Measurements from ENCODE around the gene ZMYND8. TPM values are rescaled to one million over a fixed set of nuclear protein-coding genes. Genes with fewer than 3 reads are reported as not detected.
"Not testable (repeated sequence)": the region's sequence is repeated elsewhere in the genome, so short reads cannot be mapped to it uniquely, and the experiment has no call there.

Gene ZMYND8
- total RNA-seq, 1 donor from 2014 or later, result 42.6 TPM

DNA sequence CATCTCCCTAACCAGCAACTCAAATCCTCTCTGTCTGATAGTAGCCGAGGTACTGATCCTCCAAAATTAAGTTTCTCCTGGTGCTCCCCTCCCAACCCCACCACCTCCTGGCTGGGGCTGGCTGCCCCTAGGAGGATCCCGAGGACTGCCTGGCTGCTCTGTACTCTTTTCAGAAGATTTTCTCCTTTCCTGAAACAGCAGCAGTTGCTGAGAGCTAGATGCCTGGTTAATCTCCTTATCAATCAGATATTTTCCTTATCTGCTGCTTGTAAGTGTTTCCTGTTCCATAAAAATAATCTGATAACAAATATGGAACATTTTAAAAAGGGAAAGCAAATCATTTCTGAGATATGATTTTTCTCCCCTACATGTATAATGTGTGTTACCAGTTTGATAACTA lies 52.8 kb downstream of the ZMYND8 start:
- no peak overlapping the region for H3K27ac Mint-ChIP-seq
- no peak overlapping the region for H3K4me3 Mint-ChIP-seq
- H3K9me3 Mint-ChIP-seq, result no peaks in the 10 kb centered on the region
- intact Hi-C loops (cut with micrococcal nuclease), result no loop called here
- H3K36me3 Mint-ChIP-seq (ENCODE audit: low read depth), result peaks cover 34% of the 10 kb centered on the region
- no peak for DNase-seq (ENCODE audit: low spot score)
- H3K27me3 Mint-ChIP-seq (ENCODE audit: insufficient read depth), result no peaks in the 10 kb centered on the region
- H3K4me1 Mint-ChIP-seq (ENCODE audit: low read depth), result peaks cover 27% of the 10 kb centered on the region

DNA sequence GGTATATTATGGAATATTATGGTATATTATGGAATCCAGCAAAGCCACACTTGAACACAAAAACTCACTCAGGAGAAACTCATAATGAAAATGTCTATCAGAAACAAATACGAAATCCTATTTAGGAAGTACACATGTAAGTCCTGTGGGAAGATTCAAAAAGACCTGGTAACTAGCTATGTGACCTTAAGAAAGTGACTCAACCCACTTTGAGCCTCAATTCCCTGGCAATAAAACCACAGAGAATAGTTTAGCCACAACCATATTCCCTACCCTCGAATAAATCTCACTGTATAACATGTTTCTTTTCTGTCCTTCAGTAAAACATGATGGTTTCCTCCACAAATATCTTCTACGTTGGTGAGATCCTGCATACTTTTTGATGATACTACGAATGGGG lies 56.4 kb downstream of the ZMYND8 start:
- intact Hi-C loops (cut with micrococcal nuclease), result no loop called here
- peaks cover 15% of the 10 kb centered on the region for H3K4me1 Mint-ChIP-seq (ENCODE audit: low read depth)
- no peak overlapping the region for H3K4me3 Mint-ChIP-seq
- no peaks in the 10 kb centered on the region for H3K9me3 Mint-ChIP-seq
- no peak for DNase-seq (ENCODE audit: low spot score)
- peaks cover 42% of the 10 kb centered on the region for H3K36me3 Mint-ChIP-seq (ENCODE audit: low read depth)
- no peak overlapping the region for H3K27ac Mint-ChIP-seq
- no peaks in the 10 kb centered on the region for H3K27me3 Mint-ChIP-seq (ENCODE audit: insufficient read depth)

DNA sequence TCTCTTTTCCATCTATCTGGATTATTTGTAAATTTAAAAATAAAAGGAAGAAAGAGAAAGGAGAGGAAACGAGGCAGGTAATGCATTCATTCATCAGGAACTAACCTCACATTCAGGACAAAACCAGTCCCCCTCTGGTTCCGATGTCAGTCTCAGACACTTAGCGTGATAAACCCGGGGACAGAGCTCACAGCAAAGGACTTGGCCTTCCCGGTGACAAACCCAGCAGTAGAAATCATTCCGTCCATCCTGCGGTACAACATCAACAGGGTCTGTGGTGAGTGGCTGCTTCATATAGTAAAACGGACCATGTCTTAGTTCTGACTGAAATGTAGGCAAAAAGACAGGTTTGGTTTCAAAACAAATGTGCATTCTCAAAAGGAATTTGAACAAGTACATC lies 57.9 kb downstream of the ZMYND8 start:
- Mint-ChIP-seq H3K27ac (no peak overlapping the region), H3K36me3 (ENCODE audit: low read depth) (peaks cover 53% of the 10 kb centered on the region), H3K9me3 (no peaks in the 10 kb centered on the region), H3K27me3 (ENCODE audit: insufficient read depth) (no peaks in the 10 kb centered on the region), H3K4me1 (ENCODE audit: low read depth) (peaks cover 20% of the 10 kb centered on the region), H3K4me3 (no peak overlapping the region)
- DNase-seq (ENCODE audit: low spot score), result no peak
- intact Hi-C loops (cut with micrococcal nuclease), result no loop called here

DNA sequence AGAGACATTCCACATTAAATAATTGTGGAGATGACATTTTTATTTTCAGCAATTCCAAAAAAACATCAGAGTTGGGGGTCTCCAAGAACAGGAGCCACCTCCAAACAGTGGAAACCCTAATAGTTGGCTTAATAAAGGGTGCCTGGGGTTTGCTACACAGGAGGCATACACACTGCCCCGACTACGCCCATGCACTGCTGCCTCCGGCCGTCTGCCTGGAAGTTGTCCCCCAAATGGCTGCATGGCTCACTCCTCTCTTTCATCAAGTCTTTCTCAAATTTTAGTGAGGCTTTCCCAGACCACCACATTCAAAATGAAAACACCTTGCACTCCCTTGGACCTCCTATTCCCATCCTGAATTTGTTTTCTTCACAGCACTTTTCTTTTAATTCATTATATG lies 58.8 kb downstream of the ZMYND8 start:
- intact Hi-C loops (cut with micrococcal nuclease), result no loop called here
- Mint-ChIP-seq H3K27me3 (ENCODE audit: insufficient read depth) (no peaks in the 10 kb centered on the region), H3K4me3 (no peak overlapping the region), H3K4me1 (ENCODE audit: low read depth) (peaks cover 18% of the 10 kb centered on the region), H3K36me3 (ENCODE audit: low read depth) (peaks cover 53% of the 10 kb centered on the region), H3K9me3 (no peaks in the 10 kb centered on the region), H3K27ac (no peak overlapping the region)
- no peak for DNase-seq (ENCODE audit: low spot score)

DNA sequence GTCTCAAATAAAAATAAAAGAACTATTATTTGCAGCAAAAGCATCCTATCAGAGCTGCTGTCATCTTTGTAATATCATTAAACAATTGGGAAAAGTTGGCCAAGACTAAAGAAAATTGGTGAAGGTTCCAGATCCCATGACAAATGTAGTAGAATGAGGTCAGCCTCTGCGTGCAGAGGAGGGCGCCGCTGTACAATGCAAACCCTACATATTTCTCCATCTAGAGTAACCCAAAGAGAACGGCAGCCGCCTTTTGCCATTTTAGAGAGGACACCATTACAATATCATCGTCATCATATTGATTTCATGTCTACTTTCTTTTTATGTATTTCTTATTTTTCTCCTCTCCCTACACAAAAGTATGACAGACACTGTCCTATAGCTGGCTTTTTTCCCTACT lies 59.5 kb downstream of the ZMYND8 start:
- DNase-seq (ENCODE audit: low spot score), result no peak
- intact Hi-C loops (cut with micrococcal nuclease), result no loop called here
- no peaks in the 10 kb centered on the region for H3K9me3 Mint-ChIP-seq
- H3K27me3 Mint-ChIP-seq (ENCODE audit: insufficient read depth), result no peaks in the 10 kb centered on the region
- no peak overlapping the region for H3K4me3 Mint-ChIP-seq
- peaks cover 14% of the 10 kb centered on the region for H3K4me1 Mint-ChIP-seq (ENCODE audit: low read depth)
- peaks cover 52% of the 10 kb centered on the region for H3K36me3 Mint-ChIP-seq (ENCODE audit: low read depth)
- no peak overlapping the region for H3K27ac Mint-ChIP-seq

DNA sequence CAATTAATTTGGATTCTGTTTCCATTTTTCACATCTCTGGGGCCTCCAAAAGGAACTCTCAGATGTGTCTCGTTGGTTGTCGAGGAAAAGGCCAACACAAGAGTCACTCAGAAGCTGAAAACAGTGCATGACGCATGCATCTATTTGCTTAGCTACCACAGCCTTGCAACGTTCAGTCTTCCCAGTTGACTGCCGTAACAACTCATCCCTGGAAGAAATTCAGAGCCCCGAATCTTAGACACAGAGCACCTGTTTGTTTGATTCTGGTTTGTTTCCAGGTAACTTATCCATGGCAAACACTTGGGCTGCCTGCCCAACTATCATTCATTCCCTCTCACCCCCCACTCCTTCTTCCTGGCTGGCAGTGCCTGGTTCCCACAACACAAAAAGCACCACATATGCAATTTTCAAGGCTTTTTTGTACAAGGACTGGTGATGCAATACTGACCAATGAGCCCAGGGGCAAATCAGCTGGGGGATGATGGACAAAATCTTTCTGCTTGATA lies 60.5 kb downstream of the ZMYND8 start:
- no peak for DNase-seq (ENCODE audit: low spot score)
- no peak overlapping the region for H3K4me3 Mint-ChIP-seq
- intact Hi-C loops (cut with micrococcal nuclease), result no loop called here
- peaks cover 54% of the 10 kb centered on the region for H3K36me3 Mint-ChIP-seq (ENCODE audit: low read depth)
- H3K27me3 Mint-ChIP-seq (ENCODE audit: insufficient read depth), result no peaks in the 10 kb centered on the region
- peaks cover 14% of the 10 kb centered on the region for H3K4me1 Mint-ChIP-seq (ENCODE audit: low read depth)
- H3K27ac Mint-ChIP-seq, result no peak overlapping the region
- no peaks in the 10 kb centered on the region for H3K9me3 Mint-ChIP-seq

DNA sequence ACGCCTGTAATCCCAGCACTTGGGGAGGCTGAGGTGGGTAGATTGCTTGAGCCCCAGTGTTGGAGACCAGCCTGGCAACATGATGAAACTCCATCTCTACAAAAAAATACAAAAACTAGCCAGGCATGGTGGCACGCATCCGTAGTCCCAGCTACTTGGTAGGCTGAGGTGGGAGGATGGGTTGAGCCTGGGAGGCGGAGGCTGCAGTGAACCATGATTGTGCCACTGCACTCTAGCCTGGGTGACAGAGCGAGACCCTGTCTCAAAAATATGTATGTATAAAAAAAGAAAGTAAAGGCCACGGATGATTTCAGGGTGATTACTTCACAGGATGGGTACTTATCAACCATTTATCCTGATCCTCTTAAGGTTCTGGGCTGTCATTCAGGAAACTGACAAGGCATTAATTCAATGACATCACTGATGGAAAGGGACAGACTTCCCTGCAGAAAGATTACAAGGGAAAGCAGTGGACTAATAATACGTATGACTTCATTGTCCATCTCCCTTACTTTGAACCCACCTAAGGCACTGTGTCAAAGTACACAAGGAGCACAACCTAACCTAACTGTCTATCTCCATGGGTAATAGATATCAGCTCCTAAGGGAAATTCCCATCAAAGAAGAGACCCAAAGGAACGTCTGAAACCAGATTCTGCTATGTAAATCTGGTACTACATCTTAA lies 61.2 kb downstream of the ZMYND8 start:
- Mint-ChIP-seq H3K27ac (no peak overlapping the region), H3K9me3 (no peaks in the 10 kb centered on the region), H3K27me3 (ENCODE audit: insufficient read depth) (no peaks in the 10 kb centered on the region), H3K36me3 (ENCODE audit: low read depth) (peaks cover 54% of the 10 kb centered on the region), H3K4me1 (ENCODE audit: low read depth) (peaks cover 12% of the 10 kb centered on the region), H3K4me3 (no peak overlapping the region)
- no peak for DNase-seq (ENCODE audit: low spot score)
- intact Hi-C loops (cut with micrococcal nuclease), result no loop called here

DNA sequence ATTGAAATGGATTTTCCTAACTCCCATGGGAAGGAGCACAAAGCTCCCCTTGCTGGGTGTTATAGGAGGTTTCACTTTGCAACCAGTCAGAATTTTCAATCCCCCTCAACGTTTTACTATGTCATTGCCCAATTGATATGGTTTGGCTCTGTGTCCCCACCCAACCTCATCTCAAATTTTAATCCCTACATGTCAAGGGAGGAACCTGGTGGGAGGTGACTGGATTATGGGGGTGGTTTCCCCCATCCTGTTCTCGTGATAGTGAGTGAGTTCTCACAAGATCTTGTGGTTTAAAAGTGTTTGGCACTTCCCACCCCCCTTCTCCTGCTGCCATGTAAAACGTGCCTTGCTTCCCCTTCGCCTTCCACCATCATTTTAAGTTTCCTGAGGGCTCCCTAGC lies 62.9 kb downstream of the ZMYND8 start:
- intact Hi-C loops (cut with micrococcal nuclease), result no loop called here
- Mint-ChIP-seq H3K27ac (no peak overlapping the region), H3K36me3 (ENCODE audit: low read depth) (peaks cover 58% of the 10 kb centered on the region), H3K4me1 (ENCODE audit: low read depth) (peaks cover 9% of the 10 kb centered on the region), H3K4me3 (no peak overlapping the region), H3K9me3 (no peaks in the 10 kb centered on the region), H3K27me3 (ENCODE audit: insufficient read depth) (no peaks in the 10 kb centered on the region)
- DNase-seq (ENCODE audit: low spot score), result no peak

DNA sequence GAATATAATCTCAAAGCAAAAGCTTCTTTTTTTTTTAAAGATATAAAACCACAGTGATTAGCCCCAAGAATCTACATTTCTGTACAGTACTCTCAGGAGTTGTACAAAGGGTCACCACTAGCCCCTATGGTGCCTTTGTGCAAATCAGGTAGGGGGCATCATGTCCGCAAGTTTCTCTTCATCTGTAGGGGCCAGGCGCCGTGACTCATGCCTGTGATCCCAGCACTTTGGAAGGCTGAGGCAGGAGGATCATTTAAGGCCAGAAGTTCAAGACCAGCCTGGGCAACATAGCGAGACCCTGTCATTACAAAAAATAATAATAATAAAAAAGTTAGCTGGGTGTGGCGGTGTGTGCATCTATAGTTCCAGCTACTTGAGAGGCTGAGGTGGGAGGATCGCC lies 63.9 kb downstream of the ZMYND8 start:
- Mint-ChIP-seq H3K4me3 (no peak overlapping the region), H3K27ac (no peak overlapping the region), H3K4me1 (ENCODE audit: low read depth) (peaks cover 9% of the 10 kb centered on the region), H3K36me3 (ENCODE audit: low read depth) (peaks cover 54% of the 10 kb centered on the region), H3K27me3 (ENCODE audit: insufficient read depth) (no peaks in the 10 kb centered on the region), H3K9me3 (no peaks in the 10 kb centered on the region)
- intact Hi-C loops (cut with micrococcal nuclease), result no loop called here
- no peak for DNase-seq (ENCODE audit: low spot score)

DNA sequence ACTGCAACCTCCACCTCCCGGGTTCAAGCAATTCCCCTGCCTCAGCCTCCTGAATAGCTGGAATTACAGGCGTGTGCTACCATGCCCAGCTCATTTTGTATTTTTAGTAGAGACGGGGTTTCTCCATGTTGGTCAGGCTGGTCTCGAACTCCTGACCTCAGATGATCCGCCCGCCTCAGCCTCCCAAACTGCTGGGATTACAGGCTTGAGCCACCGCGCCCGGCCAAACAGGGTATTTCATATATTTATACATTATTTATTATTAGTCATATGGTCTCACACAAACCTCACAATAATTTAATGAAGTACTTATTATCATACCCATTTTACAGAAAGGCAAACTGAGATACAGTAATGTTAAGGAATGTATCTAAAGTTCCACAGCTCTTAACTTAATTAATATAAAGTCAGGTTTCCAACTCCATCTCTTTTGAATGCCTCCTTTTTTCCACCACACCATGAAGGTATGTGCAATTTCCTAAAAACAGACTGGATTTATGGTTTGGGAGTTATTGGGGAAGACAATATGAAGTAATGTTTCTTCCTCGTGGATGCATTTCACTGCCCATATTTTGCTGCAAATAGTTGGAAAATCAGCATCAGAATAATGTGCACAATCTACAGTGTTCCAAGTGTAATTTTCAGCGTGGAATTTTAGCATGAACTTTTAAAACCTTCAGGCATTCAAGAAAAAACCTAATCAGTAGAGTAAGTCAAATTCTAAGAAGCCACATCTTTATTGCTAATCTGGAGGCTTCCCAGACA lies 65.7 kb downstream of the ZMYND8 start:
- H3K4me1 Mint-ChIP-seq (ENCODE audit: low read depth), result peaks cover 9% of the 10 kb centered on the region
- no peaks in the 10 kb centered on the region for H3K9me3 Mint-ChIP-seq
- peaks cover 54% of the 10 kb centered on the region for H3K36me3 Mint-ChIP-seq (ENCODE audit: low read depth)
- no peak overlapping the region for H3K4me3 Mint-ChIP-seq
- DNase-seq (ENCODE audit: low spot score), result no peak
- intact Hi-C loops (cut with micrococcal nuclease), result no loop called here
- H3K27me3 Mint-ChIP-seq (ENCODE audit: insufficient read depth), result no peaks in the 10 kb centered on the region
- H3K27ac Mint-ChIP-seq, result no peak overlapping the region

DNA sequence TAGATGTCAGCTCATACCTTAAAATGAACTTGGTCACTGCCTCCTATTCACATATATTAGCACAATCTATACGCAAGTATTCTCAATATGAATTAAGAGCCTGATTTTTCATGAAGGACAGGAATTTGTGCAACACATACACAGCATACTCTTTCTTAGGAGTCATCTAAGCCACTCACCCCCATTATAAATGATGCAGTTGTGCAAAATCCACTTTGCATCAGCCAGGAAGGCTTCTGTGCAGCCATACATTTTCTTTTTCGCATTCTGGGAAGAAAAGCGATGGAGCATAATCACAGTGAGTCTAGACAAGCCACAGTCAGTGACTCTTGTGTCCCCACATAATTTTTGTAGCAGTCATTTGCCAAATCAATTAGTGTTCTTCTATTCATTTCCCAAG lies 66.5 kb downstream of the ZMYND8 start:
- Mint-ChIP-seq H3K27ac (no peak overlapping the region), H3K4me1 (ENCODE audit: low read depth) (peaks cover 9% of the 10 kb centered on the region), H3K36me3 (ENCODE audit: low read depth) (peaks cover 53% of the 10 kb centered on the region)

DNA sequence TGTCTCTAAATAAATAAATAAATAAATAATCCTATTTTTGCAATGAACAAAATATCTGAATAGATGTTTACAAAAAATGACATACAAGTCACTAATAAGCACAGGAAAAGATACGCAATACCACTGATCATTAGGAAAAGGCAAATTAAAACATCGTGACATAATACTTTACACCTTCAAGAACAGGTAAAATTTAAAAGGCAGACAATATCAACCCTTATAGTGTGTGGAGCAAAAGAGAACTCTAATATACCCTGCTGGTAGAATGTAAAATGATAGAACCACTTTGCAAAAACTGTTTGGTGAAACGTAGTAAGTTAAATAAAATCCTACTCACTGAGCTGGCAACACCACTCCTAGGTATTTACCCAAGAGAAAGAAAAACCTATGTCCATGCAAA lies 67.4 kb downstream of the ZMYND8 start:
- peaks cover 52% of the 10 kb centered on the region for H3K36me3 Mint-ChIP-seq (ENCODE audit: low read depth)
- H3K4me3 Mint-ChIP-seq, result no peak overlapping the region

More for the DNA sequence above, 66.5 kb downstream of the ZMYND8 start:
- no peaks in the 10 kb centered on the region for H3K9me3 Mint-ChIP-seq
- intact Hi-C loops (cut with micrococcal nuclease), result no loop called here
- H3K27me3 Mint-ChIP-seq (ENCODE audit: insufficient read depth), result no peaks in the 10 kb centered on the region
- H3K4me3 Mint-ChIP-seq, result no peak overlapping the region
- no peak for DNase-seq (ENCODE audit: low spot score)

DNA sequence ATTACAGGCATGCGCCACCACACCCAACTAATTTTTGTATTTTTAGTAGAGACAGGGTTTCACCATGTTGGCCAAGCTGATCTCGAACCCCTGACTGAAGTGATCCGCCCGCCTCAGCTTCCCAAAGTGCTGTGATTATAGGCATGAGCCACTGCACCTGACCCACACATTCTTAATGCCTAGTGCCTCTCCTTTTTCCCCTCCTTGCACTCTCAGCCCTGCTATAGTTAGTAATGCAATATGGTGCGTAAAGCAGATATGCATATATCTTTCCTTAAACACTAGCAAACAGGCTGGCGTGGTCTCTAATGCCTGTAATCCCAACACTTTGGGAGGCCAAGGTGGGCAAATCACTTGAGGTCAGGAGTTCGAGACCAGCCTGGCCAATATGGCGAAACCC lies 68.0 kb downstream of the ZMYND8 start:
- intact Hi-C loops (cut with micrococcal nuclease); H3K4me1 Mint-ChIP-seq (ENCODE audit: low read depth); H3K4me3 Mint-ChIP-seq; H3K27ac Mint-ChIP-seq; H3K9me3 Mint-ChIP-seq; DNase-seq (ENCODE audit: low spot score); H3K27me3 Mint-ChIP-seq (ENCODE audit: insufficient read depth): not testable (repeated sequence)
- H3K36me3 Mint-ChIP-seq (ENCODE audit: low read depth), result peaks cover 51% of the 10 kb centered on the region

More for the DNA sequence above, 67.4 kb downstream of the ZMYND8 start:
- no peaks in the 10 kb centered on the region for H3K27me3 Mint-ChIP-seq (ENCODE audit: insufficient read depth)
- DNase-seq (ENCODE audit: low spot score), result no peak
- H3K27ac Mint-ChIP-seq, result no peak overlapping the region
- intact Hi-C loops (cut with micrococcal nuclease), result no loop called here
- peaks cover 9% of the 10 kb centered on the region for H3K4me1 Mint-ChIP-seq (ENCODE audit: low read depth)
- no peaks in the 10 kb centered on the region for H3K9me3 Mint-ChIP-seq
